GM12801 (cell line): ENCODE measurements around the gene ATF7IP.

ENCODE experiments used
- CTCF ChIP-seq: IDR thresholded peaks from one replicate; pipeline ENCODE4 v1.5.1; 2011; ENCODE audit warnings: control low read depth; ENCODE audit not compliant: insufficient read length; ENCODE audit errors: extremely low read depth

ATF7IP gene

DNA sequence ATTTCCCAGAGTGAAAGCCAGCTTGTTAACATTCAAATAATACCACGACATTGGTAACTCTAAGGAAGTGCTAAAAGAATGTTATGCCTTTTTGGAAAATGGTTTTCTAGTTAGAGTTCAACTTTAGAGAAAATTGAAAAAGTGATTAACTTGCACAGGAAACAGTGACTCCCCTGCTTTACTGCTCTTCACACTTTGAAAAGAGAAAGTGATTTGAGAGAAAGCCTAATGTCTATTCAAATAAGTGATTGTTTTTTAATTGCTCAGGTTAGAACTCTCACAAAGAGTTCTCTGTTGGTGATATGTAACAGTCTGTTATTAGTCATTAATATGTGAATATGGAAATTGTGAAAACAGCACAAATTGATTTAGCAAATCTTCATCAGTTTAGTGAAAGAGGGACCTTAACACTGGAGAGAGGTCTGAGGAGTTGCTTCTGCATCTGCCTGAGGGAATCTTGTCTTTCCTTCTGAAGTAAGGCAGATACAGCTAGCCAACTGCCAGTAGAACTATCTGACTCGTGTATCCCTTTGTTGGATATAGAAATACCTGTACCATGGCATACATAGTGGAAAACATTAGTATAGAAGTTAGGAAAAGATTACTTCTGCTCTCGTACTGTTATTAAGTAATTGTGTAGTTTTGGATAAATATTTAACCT is 25.5 kb downstream of the ATF7IP start:
- TF ChIP-seq CTCF = no peak

GRCh38 chr12:14393751-14394150 is 28.3 kb downstream of the ATF7IP start:
- no peak for TF ChIP-seq CTCF

DNA sequence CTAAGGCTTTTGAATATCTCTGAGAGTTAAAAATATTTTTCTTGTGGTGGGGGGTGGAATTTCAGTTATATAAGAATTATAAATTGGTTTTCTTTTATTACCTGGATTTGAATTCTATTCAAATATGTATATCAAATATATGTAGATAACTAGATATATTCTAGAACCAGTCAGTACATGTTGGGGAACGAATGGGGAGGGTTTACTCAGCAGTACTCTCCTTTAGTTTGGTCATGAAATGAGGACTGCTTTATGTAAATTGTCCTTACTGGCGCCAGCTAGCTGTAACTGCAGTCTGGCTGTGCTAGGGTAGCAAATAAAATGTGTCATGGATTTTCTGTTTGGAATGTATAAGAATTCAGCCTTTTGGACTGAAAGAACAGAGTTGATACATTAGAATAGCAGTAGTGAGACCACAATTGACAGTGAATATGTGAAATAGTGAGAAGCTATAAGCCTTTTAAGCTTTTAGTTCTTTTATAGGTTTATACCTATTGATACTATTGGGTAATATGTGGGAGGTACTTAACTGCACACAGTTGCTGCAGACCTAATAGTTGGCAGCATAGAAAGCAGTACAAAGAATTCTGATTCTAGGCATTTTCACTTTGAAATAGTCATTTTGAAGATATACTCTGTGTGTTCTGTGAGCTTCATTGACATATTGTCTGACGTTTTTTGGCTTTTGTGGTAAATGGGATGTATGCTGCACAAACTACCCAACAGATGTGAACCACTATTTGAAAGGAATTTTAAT is 29.0 kb downstream of the ATF7IP start:
- TF ChIP-seq CTCF = no peak

DNA sequence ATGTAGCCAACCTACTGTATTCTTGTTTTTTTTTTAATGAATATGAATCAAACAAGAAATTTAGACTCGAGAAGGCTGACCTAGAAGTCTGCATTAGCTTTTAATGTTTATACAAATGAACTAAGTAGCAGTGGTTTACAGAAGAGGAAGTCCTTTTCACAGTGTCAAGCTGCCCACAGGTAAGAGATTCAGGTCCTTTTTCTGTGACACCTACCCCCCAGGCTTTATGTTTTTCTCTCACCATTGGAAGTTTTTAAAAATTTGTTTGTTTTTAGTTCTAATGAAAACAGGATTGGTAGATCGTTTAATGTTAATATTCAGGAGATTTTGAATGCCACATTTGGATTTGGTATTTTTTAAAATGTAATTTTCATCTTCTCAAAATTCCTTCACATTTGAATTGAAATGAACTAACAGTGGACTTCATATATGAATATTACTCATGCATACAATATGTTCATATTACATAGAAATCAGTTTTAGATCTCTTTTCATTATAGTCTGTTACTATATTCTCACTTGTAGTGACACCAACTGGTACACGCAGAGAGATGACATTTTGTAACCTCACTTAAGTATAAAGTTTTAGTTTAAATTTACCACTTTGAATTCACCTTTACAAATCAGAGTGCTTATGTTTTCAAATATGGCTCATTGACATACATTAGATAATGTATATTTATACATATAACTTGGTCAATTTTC is 29.7 kb downstream of the ATF7IP start:
- TF ChIP-seq CTCF = no peak

- TF ChIP-seq CTCF = no peak
These were observed 30.6 kb downstream of the ATF7IP start for GRCh38 chr12:14396071-14396470.

GRCh38 chr12:14399871-14400270 is 34.4 kb downstream of the ATF7IP start:
- TF ChIP-seq CTCF = no peak

DNA sequence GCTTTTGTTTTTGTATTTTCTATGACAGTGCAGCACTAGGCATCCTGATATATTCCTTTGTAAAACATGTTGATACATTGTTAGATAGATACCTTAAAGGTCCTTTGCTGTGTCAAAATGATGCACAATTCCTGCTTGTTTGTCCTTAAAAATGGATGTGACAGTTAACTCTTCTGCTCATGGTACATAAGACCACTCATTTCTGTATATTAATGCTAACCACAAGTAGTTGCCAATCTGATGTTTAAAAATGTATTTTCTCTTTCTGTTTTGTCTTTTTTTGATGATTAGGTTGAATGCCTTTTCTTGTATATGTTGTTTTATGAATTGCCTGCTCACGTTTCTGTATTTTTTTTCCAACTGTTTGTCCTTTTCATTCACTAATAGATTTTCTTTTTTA is 35.1 kb downstream of the ATF7IP start:
- no peak for TF ChIP-seq CTCF
